ENCODE data around the gene ATAD3A. TPM values are rescaled to one million over a fixed set of nuclear protein-coding genes. Genes with fewer than 3 reads are reported as not detected.
"Not testable (repeated sequence)": the region's sequence is repeated elsewhere in the genome, so short reads cannot be mapped to it uniquely, and the experiment has no call there.

Gene ATAD3A
- total RNA-seq, 1 donor from 2014 or later = 6.8 TPM

- Histone ChIP-seq H3K27ac (ENCODE audit: low read depth, low read length) (no peak overlapping the region), H3K9ac (ENCODE audit: low read depth in 1 of 3, low read length in 3 of 3) (no peak overlapping the region), H3K4me3 (ENCODE audit: low read length in 3 of 3) (no peak overlapping the region), H3K27me3 (ENCODE audit: control insufficient read depth in 3 of 3, insufficient read depth in 3 of 3, low read length in 3 of 3) (no peaks in the 10 kb centered on the region), H3K36me3 (ENCODE audit: control insufficient read depth in 3 of 3, insufficient read depth in 3 of 3, low read length in 3 of 3) (peaks cover 17 to 21% (median 21%) of the 10 kb centered on the region in 3 donors), H3K9me3 (ENCODE audit: control insufficient read depth in 3 of 3, low read length in 3 of 3) (no peaks in the 10 kb centered on the region), H3K4me1 (ENCODE audit: control insufficient read depth in 3 of 3, insufficient read depth in 3 of 3, low read length in 3 of 3) (peaks cover 5 to 14% (median 8%) of the 10 kb centered on the region in 3 donors)
These were observed 34.8 kb upstream of the ATAD3A start for GRCh38 chr1:1477206-1477605.

- no peaks in the 10 kb centered on the region for H3K27me3 ChIP-seq (ENCODE audit: control insufficient read depth in 3 of 3, insufficient read depth in 3 of 3, low read length in 3 of 3)
- H3K27ac ChIP-seq (ENCODE audit: low read depth, low read length) = no peak overlapping the region
- H3K4me3 ChIP-seq (ENCODE audit: low read length in 3 of 3) = no peak overlapping the region
- H3K9ac ChIP-seq (ENCODE audit: low read depth in 1 of 3, low read length in 3 of 3) = no peak overlapping the region
- H3K36me3 ChIP-seq (ENCODE audit: control insufficient read depth in 3 of 3, insufficient read depth in 3 of 3, low read length in 3 of 3) = peaks cover 34 to 40% (median 35%) of the 10 kb centered on the region in 3 donors
- no peaks in the 10 kb centered on the region for H3K4me1 ChIP-seq (ENCODE audit: control insufficient read depth in 3 of 3, insufficient read depth in 3 of 3, low read length in 3 of 3)
- H3K9me3 ChIP-seq (ENCODE audit: control insufficient read depth in 3 of 3, low read length in 3 of 3) = no peaks in the 10 kb centered on the region
These were observed 32.1 kb upstream of the ATAD3A start for GRCh38 chr1:1479547-1480487.

- not testable (repeated sequence) for H3K27ac ChIP-seq (ENCODE audit: low read depth, low read length); H3K4me3 ChIP-seq (ENCODE audit: low read length in 3 of 3); H3K27me3 ChIP-seq (ENCODE audit: control insufficient read depth in 3 of 3, insufficient read depth in 3 of 3, low read length in 3 of 3); H3K9me3 ChIP-seq (ENCODE audit: control insufficient read depth in 3 of 3, low read length in 3 of 3); H3K4me1 ChIP-seq (ENCODE audit: control insufficient read depth in 3 of 3, insufficient read depth in 3 of 3, low read length in 3 of 3); H3K9ac ChIP-seq (ENCODE audit: low read depth in 1 of 3, low read length in 3 of 3)
- peaks cover 35 to 40% (median 35%) of the 10 kb centered on the region in 3 donors for H3K36me3 ChIP-seq (ENCODE audit: control insufficient read depth in 3 of 3, insufficient read depth in 3 of 3, low read length in 3 of 3)
These were observed 31.5 kb upstream of the ATAD3A start for GRCh38 chr1:1480488-1480867.

- H3K4me1 ChIP-seq (ENCODE audit: control insufficient read depth in 3 of 3, insufficient read depth in 3 of 3, low read length in 3 of 3); H3K4me3 ChIP-seq (ENCODE audit: low read length in 3 of 3); H3K27ac ChIP-seq (ENCODE audit: low read depth, low read length); H3K9me3 ChIP-seq (ENCODE audit: control insufficient read depth in 3 of 3, low read length in 3 of 3); H3K9ac ChIP-seq (ENCODE audit: low read depth in 1 of 3, low read length in 3 of 3); H3K27me3 ChIP-seq (ENCODE audit: control insufficient read depth in 3 of 3, insufficient read depth in 3 of 3, low read length in 3 of 3): not testable (repeated sequence)
- peaks cover 35 to 42% (median 39%) of the 10 kb centered on the region in 3 donors for H3K36me3 ChIP-seq (ENCODE audit: control insufficient read depth in 3 of 3, insufficient read depth in 3 of 3, low read length in 3 of 3)
These were observed 30.2 kb upstream of the ATAD3A start for GRCh38 chr1:1481811-1482210.

- H3K4me1 ChIP-seq (ENCODE audit: control insufficient read depth in 3 of 3, insufficient read depth in 3 of 3, low read length in 3 of 3) = no peaks in the 10 kb centered on the region
- no peak overlapping the region for H3K9ac ChIP-seq (ENCODE audit: low read depth in 1 of 3, low read length in 3 of 3)
- no peak overlapping the region for H3K27ac ChIP-seq (ENCODE audit: low read depth, low read length)
- H3K36me3 ChIP-seq (ENCODE audit: control insufficient read depth in 3 of 3, insufficient read depth in 3 of 3, low read length in 3 of 3) = peaks cover 40 to 49% (median 43%) of the 10 kb centered on the region in 3 donors
- H3K9me3 ChIP-seq (ENCODE audit: control insufficient read depth in 3 of 3, low read length in 3 of 3) = no peaks in the 10 kb centered on the region
- no peaks in the 10 kb centered on the region for H3K27me3 ChIP-seq (ENCODE audit: control insufficient read depth in 3 of 3, insufficient read depth in 3 of 3, low read length in 3 of 3)
- H3K4me3 ChIP-seq (ENCODE audit: low read length in 3 of 3) = no peak overlapping the region
These were observed 29.1 kb upstream of the ATAD3A start for GRCh38 chr1:1482856-1483255.

- Histone ChIP-seq H3K36me3 (ENCODE audit: control insufficient read depth in 3 of 3, insufficient read depth in 3 of 3, low read length in 3 of 3) (peaks cover 43 to 52% (median 43%) of the 10 kb centered on the region in 3 donors), H3K4me1 (ENCODE audit: control insufficient read depth in 3 of 3, insufficient read depth in 3 of 3, low read length in 3 of 3) (no peaks in the 10 kb centered on the region), H3K9me3 (ENCODE audit: control insufficient read depth in 3 of 3, low read length in 3 of 3) (no peaks in the 10 kb centered on the region), H3K4me3 (ENCODE audit: low read length in 3 of 3) (no peak overlapping the region), H3K9ac (ENCODE audit: low read depth in 1 of 3, low read length in 3 of 3) (no peak overlapping the region), H3K27ac (ENCODE audit: low read depth, low read length) (no peak overlapping the region), H3K27me3 (ENCODE audit: control insufficient read depth in 3 of 3, insufficient read depth in 3 of 3, low read length in 3 of 3) (no peaks in the 10 kb centered on the region)
These were observed 28.2 kb upstream of the ATAD3A start for GRCh38 chr1:1483714-1484113.

GRCh38 chr1:1484976-1485750 lies 26.8 kb upstream of the ATAD3A start:
- not testable (repeated sequence) for H3K27ac ChIP-seq (ENCODE audit: low read depth, low read length); H3K9me3 ChIP-seq (ENCODE audit: control insufficient read depth in 3 of 3, low read length in 3 of 3); H3K4me1 ChIP-seq (ENCODE audit: control insufficient read depth in 3 of 3, insufficient read depth in 3 of 3, low read length in 3 of 3); H3K4me3 ChIP-seq (ENCODE audit: low read length in 3 of 3); H3K9ac ChIP-seq (ENCODE audit: low read depth in 1 of 3, low read length in 3 of 3); H3K27me3 ChIP-seq (ENCODE audit: control insufficient read depth in 3 of 3, insufficient read depth in 3 of 3, low read length in 3 of 3)
- peaks cover 39 to 53% (median 42%) of the 10 kb centered on the region in 3 donors for H3K36me3 ChIP-seq (ENCODE audit: control insufficient read depth in 3 of 3, insufficient read depth in 3 of 3, low read length in 3 of 3)

GRCh38 chr1:1485755-1486317 lies 26.1 kb upstream of the ATAD3A start:
- not testable (repeated sequence) for H3K27ac ChIP-seq (ENCODE audit: low read depth, low read length); H3K4me3 ChIP-seq (ENCODE audit: low read length in 3 of 3); H3K9ac ChIP-seq (ENCODE audit: low read depth in 1 of 3, low read length in 3 of 3); H3K27me3 ChIP-seq (ENCODE audit: control insufficient read depth in 3 of 3, insufficient read depth in 3 of 3, low read length in 3 of 3); H3K9me3 ChIP-seq (ENCODE audit: control insufficient read depth in 3 of 3, low read length in 3 of 3); H3K4me1 ChIP-seq (ENCODE audit: control insufficient read depth in 3 of 3, insufficient read depth in 3 of 3, low read length in 3 of 3)
- H3K36me3 ChIP-seq (ENCODE audit: control insufficient read depth in 3 of 3, insufficient read depth in 3 of 3, low read length in 3 of 3) = peaks cover 39 to 54% (median 42%) of the 10 kb centered on the region in 3 donors

- H3K36me3 ChIP-seq (ENCODE audit: control insufficient read depth in 3 of 3, insufficient read depth in 3 of 3, low read length in 3 of 3) = peaks cover 44 to 56% (median 46%) of the 10 kb centered on the region in 3 donors
- H3K27me3 ChIP-seq (ENCODE audit: control insufficient read depth in 3 of 3, insufficient read depth in 3 of 3, low read length in 3 of 3) = no peaks in the 10 kb centered on the region
- no peak overlapping the region for H3K27ac ChIP-seq (ENCODE audit: low read depth, low read length)
- no peak overlapping the region for H3K4me3 ChIP-seq (ENCODE audit: low read length in 3 of 3)
- no peaks in the 10 kb centered on the region for H3K9me3 ChIP-seq (ENCODE audit: control insufficient read depth in 3 of 3, low read length in 3 of 3)
- no peak overlapping the region for H3K9ac ChIP-seq (ENCODE audit: low read depth in 1 of 3, low read length in 3 of 3)
- no peaks in the 10 kb centered on the region for H3K4me1 ChIP-seq (ENCODE audit: control insufficient read depth in 3 of 3, insufficient read depth in 3 of 3, low read length in 3 of 3)
These were observed 24.3 kb upstream of the ATAD3A start for GRCh38 chr1:1487701-1488100.
